GM18526 (cell line): ENCODE data around the gene ARID4A.

Experiments
- POLR2A ChIP-seq: IDR thresholded peaks from 3 replicates; pipeline ENCODE4 v1.6.1; 2011; ENCODE audit not compliant: insufficient read length; ENCODE audit errors: extremely low read depth

ARID4A gene

GRCh38 chr14:58298477-58299400 lies at the start of gene ARID4A:
ARID4A (plus strand) TSS chr14:58298555; CDS start chr14:58299855, 1,300 bp downstream.
- TF ChIP-seq POLR2A = peak; percentile 55

GRCh38 chr14:58249611-58250010 lies 48.7 kb upstream of the ARID4A start:
- no peak for TF ChIP-seq POLR2A

GRCh38 chr14:58258156-58258555 lies 40.2 kb upstream of the ARID4A start:
- no peak for TF ChIP-seq POLR2A

- TF ChIP-seq POLR2A = no peak
Observed at GRCh38 chr14:58265401-58265800, 33.0 kb upstream of the ARID4A start.

GRCh38 chr14:58270628-58271027 lies 27.7 kb upstream of the ARID4A start:
- TF ChIP-seq POLR2A = no peak

GRCh38 chr14:58272588-58273372 lies 25.6 kb upstream of the ARID4A start:
- no peak for TF ChIP-seq POLR2A

- TF ChIP-seq POLR2A = no peak
Observed at GRCh38 chr14:58274881-58275280, 23.5 kb upstream of the ARID4A start.

GRCh38 chr14:58275527-58276190 lies 22.7 kb upstream of the ARID4A start:
- TF ChIP-seq POLR2A = no peak

GRCh38 chr14:58276208-58276607 lies 22.1 kb upstream of the ARID4A start:
- no peak for TF ChIP-seq POLR2A

- TF ChIP-seq POLR2A = no peak
Observed at GRCh38 chr14:58278177-58278576, 20.2 kb upstream of the ARID4A start.

- no peak for TF ChIP-seq POLR2A
Observed at GRCh38 chr14:58280954-58281787, 17.2 kb upstream of the ARID4A start.

GRCh38 chr14:58281969-58282368 lies 16.4 kb upstream of the ARID4A start:
- TF ChIP-seq POLR2A = no peak

GRCh38 chr14:58282925-58283593 lies 15.3 kb upstream of the ARID4A start:
- no peak for TF ChIP-seq POLR2A

GRCh38 chr14:58283730-58284129 lies 14.6 kb upstream of the ARID4A start:
- TF ChIP-seq POLR2A = no peak
